K562 (cell line): ENCODE data around the gene HSF4. TPM values are rescaled to one million over a fixed set of nuclear protein-coding genes. Genes with fewer than 3 reads are reported as not detected.

Experiments
- CREB3L1 ChIP-seq: fragments of 450-650 bp; IDR thresholded peaks from 2 replicates; pipeline ENCODE4 v1.6.1; 2014; ENCODE audit warnings: low read depth, mild to moderate bottlenecking, moderate library complexity, borderline replicate concordance
- FOXK2 ChIP-seq, 2 experiments: fragments of 450-650 bp; IDR thresholded peaks in 1 of 2; conservative IDR thresholded peaks in 1 of 2; 2 replicates each; pipeline ENCODE4 v1.6.1; 2016; ENCODE audit warnings: low read depth in 2 of 2, mild to moderate bottlenecking in 1 of 2
- FOXM1 ChIP-seq, 2 experiments: fragments of 450-650 bp in 1 of 2; sonication (generic) in 1 of 2; formaldehyde crosslinking in 1 of 2; IDR thresholded peaks; 2 replicates each; pipeline versions ENCODE4 v1.6.1 to v1.9.0; 2017 to 2022; ENCODE audit warnings: low read depth in 2 of 2, mild to moderate bottlenecking in 2 of 2, missing genetic modification reagents in 1 of 2, moderate library complexity in 1 of 2
- GABPB1 ChIP-seq: sonication (generic); formaldehyde crosslinking; IDR thresholded peaks from 2 replicates; pipeline ENCODE4 v1.8.0; 2022; ENCODE audit warnings: mild to moderate bottlenecking, missing genetic modification reagents
- MAFG ChIP-seq: fragments of 450-650 bp; conservative IDR thresholded peaks from 2 replicates; pipeline ENCODE4 v1.6.1; 2016; ENCODE audit warnings: missing genetic modification characterization, missing compliant biosample characterization
- MBD2 ChIP-seq: sonication (generic); IDR thresholded peaks from 2 replicates; pipeline ENCODE4 v1.6.1; 2016; ENCODE audit warnings: low read depth, borderline replicate concordance
- MECOM ChIP-seq: fragments of 250-450 bp; sonication (Bioruptor Pico); IDR thresholded peaks from 2 replicates; pipeline ENCODE4 v1.8.0; 2022; ENCODE audit warnings: inconsistent platforms
- MED1 ChIP-seq: sonication (generic); formaldehyde crosslinking; IDR thresholded peaks from 2 replicates; pipeline ENCODE4 v1.8.1; 2023; ENCODE audit warnings: missing genetic modification reagents, borderline replicate concordance
- NR2F6 ChIP-seq: fragments of 450-650 bp; formaldehyde crosslinking; IDR thresholded peaks from 2 replicates; pipeline ENCODE4 v1.4.0; 2020; ENCODE audit warnings: mild to moderate bottlenecking
- NRF1 ChIP-seq, 2 experiments: fragments of 450-650 bp; IDR thresholded peaks in 1 of 2; conservative IDR thresholded peaks in 1 of 2; 2 replicates each; pipeline ENCODE4 v1.6.1; 2014; ENCODE audit warnings: mild to moderate bottlenecking in 2 of 2
- OTX1 ChIP-seq: fragments of 450-650 bp; formaldehyde crosslinking; IDR thresholded peaks from 2 replicates; pipeline ENCODE4 v1.4.0; 2022; ENCODE audit warnings: mild to moderate bottlenecking
- PHTF2 ChIP-seq: fragments of 250-450 bp; sonication (Bioruptor Pico); IDR thresholded peaks from 2 replicates; pipeline ENCODE4 v1.5.0; 2021; ENCODE audit warnings: mild to moderate bottlenecking
- RAD21 ChIP-seq, 2 experiments: fragments of 250-450 bp in 1 of 2; fragments of 450-650 bp in 1 of 2; sonication (Bioruptor Pico) in 1 of 2; formaldehyde crosslinking in 1 of 2; IDR thresholded peaks in 1 of 2; conservative IDR thresholded peaks in 1 of 2; 2 replicates each; pipeline versions ENCODE4 v1.4.0 to v1.8.0; 2020 to 2022; ENCODE audit warnings: mild to moderate bottlenecking in 2 of 2, moderate library complexity in 1 of 2
- RFX1 ChIP-seq: fragments of 450-650 bp; IDR thresholded peaks from 2 replicates; pipeline ENCODE4 v1.6.1; 2016; ENCODE audit warnings: mild to moderate bottlenecking, moderate library complexity
- RHOXF2B ChIP-seq: fragments of 250-450 bp; sonication (Bioruptor Pico); conservative IDR thresholded peaks from 2 replicates; pipeline ENCODE4 v1.5.1; 2021
- SRSF9 ChIP-seq: fragments of 200-400 bp; formaldehyde crosslinking; IDR thresholded peaks from 2 replicates; pipeline ENCODE4 v1.6.1; 2017; ENCODE audit warnings: low read depth, low read length, borderline replicate concordance
- TBP ChIP-seq: optimal IDR thresholded peaks from 2 replicates; pipeline ENCODE3; 2011; ENCODE audit warnings: low read depth, low read length, improper control_type of control experiment
- TEAD1 ChIP-seq, 2 experiments: fragments of 450-650 bp in 1 of 2; sonication (generic) in 1 of 2; formaldehyde crosslinking; IDR thresholded peaks; 2 replicates each; pipeline versions ENCODE4 v1.4.0 to v1.8.0; 2020 to 2022; ENCODE audit warnings: mild to moderate bottlenecking in 2 of 2, missing genetic modification reagents in 1 of 2
- ZBTB1 ChIP-seq: sonication (generic); formaldehyde crosslinking; IDR thresholded peaks from 2 replicates; pipeline ENCODE4 v1.8.1; 2023; ENCODE audit warnings: missing genetic modification reagents, low read depth, mild to moderate bottlenecking, borderline replicate concordance
- ZBTB7A ChIP-seq: IDR thresholded peaks from 2 replicates; pipeline ENCODE4 v1.6.1; 2011; ENCODE audit warnings: low read depth, mild to moderate bottlenecking, low read length, moderate library complexity, borderline replicate concordance; ENCODE audit not compliant: control insufficient read depth
- ZC3H11A ChIP-seq: IDR thresholded peaks from 2 replicates; pipeline ENCODE4 v1.6.1; 2012; ENCODE audit warnings: low read depth, low read length, improper control_type of control experiment
- ZFP36 ChIP-seq: fragments of 150-350 bp; IDR thresholded peaks from 2 replicates; pipeline ENCODE4 v1.6.1; 2018; ENCODE audit warnings: low read length, low read depth; ENCODE audit not compliant: partially characterized antibody
- ZKSCAN3 ChIP-seq: fragments of 250-450 bp; sonication (Bioruptor Pico); IDR thresholded peaks from 2 replicates; pipeline ENCODE4 v1.4.0; 2020
- ZNF165 ChIP-seq: fragments of 250-450 bp; sonication (Bioruptor Pico); IDR thresholded peaks from 2 replicates; pipeline ENCODE4 v1.4.0; 2020; ENCODE audit warnings: borderline replicate concordance
- ZNF24 ChIP-seq: fragments of 450-650 bp; IDR thresholded peaks from 2 replicates; pipeline ENCODE4 v1.6.1; 2016
- polyA plus RNA-seq, 8 experiments: library from polyadenylated mRNA; depleted of rRNA in 4 of 8; stranded (reverse) in 5 of 8; unstranded in 3 of 8; fragments of >200 nt; fragmentation: Nextera tagmentation in 2 of 8; fragmentation: Illumina TruSeq in 1 of 8; extraction: Ambion mirVana in 2 of 8; extraction: Trizol in 1 of 8; gene quantifications; 2 replicates each; pipeline versions ENCODE4 v1.2.1 to v1.2.3, GENCODE V29; 2011 to 2014; ENCODE audit warnings: inconsistent platforms in 1 of 8, missing spikeins in 1 of 8
- total RNA-seq, 7 experiments: library from RNA; depleted of rRNA in 6 of 7; stranded (reverse); fragments of >200 nt in 6 of 7; fragmentation: Illumina TruSeq in 2 of 7; extraction: Trizol in 2 of 7; gene quantifications; 2 replicates each; pipeline versions ENCODE4 v1.2.1 to v1.2.3, GENCODE V29; 2011 to 2021; ENCODE audit warnings: low replicate concordance in 1 of 7
- TF ChIP-seq, protein P1 (sequence below): sonication (generic); formaldehyde crosslinking; IDR thresholded peaks from 2 replicates; pipeline ENCODE4 v1.8.1; 2022; ENCODE audit warnings: missing genetic modification reagents
- TF ChIP-seq, protein P2 (sequence below): fragments of 250-450 bp; sonication (Bioruptor Pico); IDR thresholded peaks from 2 replicates; pipeline ENCODE4 v1.4.0; 2020; ENCODE audit warnings: mild to moderate bottlenecking, moderate library complexity

The HSF4 gene
- total and polyA plus RNA-seq, 9 of the 15 experiments (the other 6 are each of a cell fraction or from before 2014, with no cell fraction given): 0.50 to 35.4 (median 8.8) TPM; not detected in 1

DNA sequence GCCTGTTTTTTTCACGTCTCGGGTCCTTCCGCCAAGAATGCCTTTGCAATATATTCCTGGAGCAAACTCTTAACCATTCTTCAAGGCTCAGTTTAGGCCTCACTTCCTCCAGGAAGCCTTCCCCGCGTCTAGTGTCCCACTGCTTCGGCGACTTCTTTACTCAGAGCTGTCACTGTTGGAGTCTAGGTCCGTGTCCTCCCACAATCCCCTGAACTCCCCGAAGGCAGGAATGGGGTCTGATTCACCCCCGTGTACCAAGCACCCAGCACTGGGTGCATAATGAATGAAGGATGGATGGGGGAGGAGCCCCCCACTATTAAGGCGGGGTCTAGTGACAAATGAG lies 18.7 kb downstream of the HSF4 start (continued):
- no peak for TF ChIP-seq FOXK2 (conservative IDR thresholded peaks at IDR 0.05 in 1 of 2, IDR thresholded peaks at IDR 0.05 in 1 of 2; ENCODE audit: low read depth in 2 of 2)
- TF ChIP-seq MECOM (CRISPR knock-in tag): peak; percentile 36; the same call in 1 of the 2 replicates
- peak; percentile 95 for TF ChIP-seq ZFP36
- no peak for TF ChIP-seq MAFG (tag)
- no peak for TF ChIP-seq RHOXF2B (CRISPR knock-in tag)
- TF ChIP-seq ZKSCAN3 (CRISPR knock-in tag): no peak
- TF ChIP-seq ZNF24: peak; percentile 74; the same call in 1 of the 2 replicates
- TF ChIP-seq SRSF9: no peak
- no peak for TF ChIP-seq ZC3H11A
- TF ChIP-seq RAD21 (CRISPR knock-in tag; conservative IDR thresholded peaks at IDR 0.05 in 1 of 2, IDR thresholded peaks at IDR 0.05 in 1 of 2): no peak
- peak; percentile 23; the same call in 1 of the 2 replicates for TF ChIP-seq FOXM1 (IDR thresholded peaks at IDR 0.05; ENCODE audit: low read depth)
- TF ChIP-seq FOXM1 (CRISPR knock-in tag; IDR thresholded peaks at IDR 0.05; ENCODE audit: low read depth): no peak
- TF ChIP-seq, protein P1, sequence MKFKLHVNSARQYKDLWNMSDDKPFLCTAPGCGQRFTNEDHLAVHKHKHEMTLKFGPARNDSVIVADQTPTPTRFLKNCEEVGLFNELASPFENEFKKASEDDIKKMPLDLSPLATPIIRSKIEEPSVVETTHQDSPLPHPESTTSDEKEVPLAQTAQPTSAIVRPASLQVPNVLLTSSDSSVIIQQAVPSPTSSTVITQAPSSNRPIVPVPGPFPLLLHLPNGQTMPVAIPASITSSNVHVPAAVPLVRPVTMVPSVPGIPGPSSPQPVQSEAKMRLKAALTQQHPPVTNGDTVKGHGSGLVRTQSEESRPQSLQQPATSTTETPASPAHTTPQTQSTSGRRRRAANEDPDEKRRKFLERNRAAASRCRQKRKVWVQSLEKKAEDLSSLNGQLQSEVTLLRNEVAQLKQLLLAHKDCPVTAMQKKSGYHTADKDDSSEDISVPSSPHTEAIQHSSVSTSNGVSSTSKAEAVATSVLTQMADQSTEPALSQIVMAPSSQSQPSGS (CRISPR knock-in tag): no peak
- no peak for TF ChIP-seq ZBTB1 (CRISPR knock-in tag)
- no peak for TF ChIP-seq CREB3L1
- TF ChIP-seq RFX1: no peak
- TF ChIP-seq ZNF165 (CRISPR knock-in tag): no peak
- peak; percentile 59; the same call in 1 of the 2 replicates for TF ChIP-seq ZBTB7A
- TF ChIP-seq, protein P2, sequence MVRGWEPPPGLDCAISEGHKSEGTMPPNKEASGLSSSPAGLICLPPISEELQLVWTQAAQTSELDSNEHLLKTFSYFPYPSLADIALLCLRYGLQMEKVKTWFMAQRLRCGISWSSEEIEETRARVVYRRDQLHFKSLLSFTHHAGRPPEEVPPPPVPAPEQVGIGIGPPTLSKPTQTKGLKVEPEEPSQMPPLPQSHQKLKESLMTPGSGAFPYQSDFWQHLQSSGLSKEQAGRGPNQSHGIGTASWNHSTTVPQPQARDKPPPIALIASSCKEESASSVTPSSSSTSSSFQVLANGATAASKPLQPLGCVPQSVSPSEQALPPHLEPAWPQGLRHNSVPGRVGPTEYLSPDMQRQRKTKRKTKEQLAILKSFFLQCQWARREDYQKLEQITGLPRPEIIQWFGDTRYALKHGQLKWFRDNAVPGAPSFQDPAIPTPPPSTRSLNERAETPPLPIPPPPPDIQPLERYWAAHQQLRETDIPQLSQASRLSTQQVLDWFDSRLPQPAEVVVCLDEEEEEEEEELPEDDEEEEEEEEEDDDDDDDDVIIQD (CRISPR knock-in tag): no peak
- no peak for TF ChIP-seq NRF1 (conservative IDR thresholded peaks at IDR 0.05 in 1 of 2, IDR thresholded peaks at IDR 0.05 in 1 of 2)
- TF ChIP-seq TEAD1 (CRISPR knock-in tag; IDR thresholded peaks at IDR 0.05): 0 out of 4 replicates have a peak, but pooled peaks of 1 of the 2 experiments have one; percentile 61
- 0 out of 2 replicates have a peak, but pooled peaks have one; percentile 24 for TF ChIP-seq OTX1 (CRISPR knock-in tag)
- no peak for TF ChIP-seq GABPB1
- TF ChIP-seq TBP: no peak
- TF ChIP-seq PHTF2 (CRISPR knock-in tag): no peak
- TF ChIP-seq NR2F6: no peak
- TF ChIP-seq MED1 (CRISPR knock-in tag): no peak
- no peak for TF ChIP-seq MBD2
